ENCODE data around the gene BACE2.

Gene BACE2

DNA sequence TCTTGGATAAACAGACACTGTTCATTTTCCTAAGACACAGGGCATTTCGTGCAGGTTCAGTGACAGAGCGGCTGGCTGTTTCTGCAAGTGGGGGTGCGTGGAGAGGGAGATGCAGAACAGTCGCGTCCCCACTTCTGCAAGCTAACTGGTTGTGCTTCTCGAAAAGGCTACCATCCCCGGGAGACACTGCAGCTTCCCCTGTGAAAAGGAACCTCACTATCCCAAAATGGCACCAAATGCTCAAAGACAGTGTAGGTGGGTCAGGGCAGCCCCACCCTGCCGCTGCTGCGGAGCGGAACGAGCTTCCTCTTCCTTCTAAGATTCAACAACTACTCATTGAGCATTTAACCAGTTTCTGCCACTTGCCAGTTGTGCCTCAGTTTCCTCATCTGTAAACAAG lies 19.2 kb upstream of the BACE2 start:
- no peak for DNase-seq (ENCODE audit: low read depth, low spot score)

DNA sequence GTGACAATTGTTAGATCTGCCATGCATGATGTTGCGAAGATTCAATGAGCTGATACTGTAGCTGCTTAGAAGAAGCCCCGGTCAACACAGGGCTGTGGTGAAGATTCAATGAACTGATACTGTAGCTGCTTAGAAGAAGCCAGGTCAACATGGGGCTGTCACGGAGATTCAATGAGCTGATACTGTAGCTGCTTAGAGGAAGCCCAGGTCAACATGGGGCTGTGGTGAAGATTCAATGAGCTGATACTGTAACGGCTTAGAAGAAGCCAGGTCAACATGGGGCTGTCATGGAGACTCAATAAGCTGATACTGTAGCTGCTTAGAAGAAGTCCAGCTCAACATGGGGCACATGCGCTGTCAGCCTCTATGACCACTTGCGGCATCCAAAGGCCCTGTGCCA lies 18.8 kb upstream of the BACE2 start:
- no peak for DNase-seq (ENCODE audit: low read depth, low spot score)

DNA sequence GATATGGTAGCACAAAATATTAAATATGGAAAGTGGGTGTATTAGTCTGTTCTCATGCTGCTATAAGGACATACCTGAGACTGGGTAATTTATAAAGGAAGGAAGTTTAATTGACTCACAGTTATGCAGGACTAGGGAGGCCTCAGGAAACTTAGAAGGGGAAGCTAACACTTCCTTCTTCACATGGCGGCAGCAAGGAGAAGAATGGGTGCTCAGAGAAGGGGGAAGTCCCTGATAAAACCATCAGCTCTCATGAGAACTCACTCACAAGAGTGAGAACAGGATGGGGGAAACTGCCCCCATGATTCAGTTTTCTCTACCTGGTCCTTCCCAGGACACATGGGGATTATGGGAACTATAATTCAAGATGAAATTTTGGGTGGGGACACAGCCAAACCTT lies 15.8 kb upstream of the BACE2 start:
- no peak for DNase-seq (ENCODE audit: low read depth, low spot score)

DNA sequence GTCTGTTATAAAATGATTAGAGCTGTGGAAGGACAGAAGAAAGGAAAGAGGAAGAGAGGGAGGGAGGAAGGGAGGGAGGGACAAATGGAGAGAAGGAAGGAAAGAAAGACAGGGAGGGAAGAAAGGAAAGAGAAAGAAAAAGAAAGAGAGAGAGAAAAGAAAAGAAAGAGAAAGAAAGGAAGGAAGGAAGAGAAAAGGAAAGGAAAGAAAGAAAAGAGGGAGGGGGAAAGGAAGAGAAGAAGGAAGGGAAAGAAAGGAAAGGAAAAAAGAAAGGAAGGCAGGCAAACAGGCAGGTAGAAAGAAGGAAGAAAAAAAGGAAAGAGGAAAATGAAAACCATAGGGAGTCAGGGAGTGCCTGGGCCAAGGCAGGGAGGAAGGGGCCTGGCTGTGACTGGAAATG lies 14.5 kb upstream of the BACE2 start:
- no peak for DNase-seq (ENCODE audit: low read depth, low spot score)

DNA sequence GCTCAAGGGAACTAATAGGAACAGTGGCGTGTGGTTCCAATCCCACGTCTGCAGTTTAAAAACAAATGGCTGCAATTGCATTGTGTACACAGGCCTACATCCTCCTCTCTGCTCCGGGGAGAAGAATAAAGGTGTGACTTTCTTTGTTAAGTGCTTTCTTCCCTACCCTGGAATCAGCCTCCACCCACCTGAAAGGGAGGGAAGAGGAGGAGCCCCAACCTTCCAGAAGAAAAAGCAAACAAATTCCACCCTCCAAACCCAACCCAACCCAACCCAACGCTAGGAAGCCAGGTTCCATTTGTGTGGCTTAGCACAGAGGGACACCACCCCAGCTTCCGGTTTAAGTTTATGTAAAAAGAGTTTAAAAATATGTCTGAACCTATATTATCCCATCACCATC lies 11.8 kb upstream of the BACE2 start:
- DNase-seq (ENCODE audit: low read depth, low spot score), result no peak

DNA sequence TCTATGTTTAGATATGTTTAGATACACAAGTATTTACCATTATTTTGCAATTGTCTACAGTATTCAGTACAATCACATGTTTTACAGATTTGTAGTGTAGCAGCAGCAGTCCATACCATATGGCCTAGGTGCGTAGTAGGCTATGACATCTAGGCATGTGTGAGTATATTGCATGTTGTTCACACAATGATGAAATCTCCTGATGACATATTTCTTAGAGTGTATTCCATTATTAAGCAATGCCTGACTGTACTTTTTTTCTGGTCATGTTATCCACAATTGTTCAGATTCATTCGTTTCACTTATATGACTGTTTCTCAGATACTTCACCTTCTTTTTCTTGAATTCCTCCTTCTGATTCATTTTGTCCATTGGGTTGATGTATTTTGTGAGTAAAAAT lies 9.9 kb upstream of the BACE2 start:
- DNase-seq (ENCODE audit: low read depth, low spot score), result no peak

DNA sequence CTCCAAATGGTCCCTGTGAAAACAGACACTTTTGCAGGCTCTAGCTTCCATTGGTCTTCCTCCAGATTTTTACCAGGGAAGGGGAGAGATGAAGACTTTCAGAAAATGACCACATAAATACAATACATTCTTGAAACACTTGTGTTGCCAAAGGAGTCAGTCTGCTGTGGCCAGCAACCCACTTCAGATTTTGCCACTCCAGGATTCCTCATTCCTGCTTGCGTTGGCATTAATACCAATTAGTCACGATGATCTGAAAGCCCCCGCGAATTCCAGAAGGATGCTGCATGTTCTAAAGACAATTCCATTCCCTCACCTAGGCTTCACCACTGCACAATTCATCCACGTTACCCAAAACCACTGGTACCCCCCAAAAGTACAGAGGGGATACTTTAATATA lies 7.9 kb upstream of the BACE2 start:
- DNase-seq (ENCODE audit: low read depth, low spot score), result no peak

DNA sequence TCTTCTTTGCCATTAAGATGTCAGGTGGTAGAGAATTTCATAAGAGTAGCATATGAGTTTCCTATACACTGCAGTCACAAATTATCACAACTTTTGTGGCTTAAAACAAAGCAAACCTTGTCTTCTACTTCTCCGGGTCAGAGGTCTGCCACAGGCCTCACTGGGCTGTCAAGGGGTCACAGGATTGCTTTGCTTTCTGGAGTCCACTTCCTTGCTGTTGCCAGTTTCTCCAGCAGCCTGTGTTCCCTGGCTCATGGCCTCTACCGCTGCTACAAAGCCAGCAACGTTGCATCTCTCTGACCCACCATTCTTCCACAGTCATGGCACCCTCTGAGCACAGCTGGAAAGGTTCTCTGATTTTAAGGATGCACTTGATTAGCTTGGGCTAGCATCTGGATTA lies 6.5 kb upstream of the BACE2 start:
- no peak for DNase-seq (ENCODE audit: low read depth, low spot score)

DNA sequence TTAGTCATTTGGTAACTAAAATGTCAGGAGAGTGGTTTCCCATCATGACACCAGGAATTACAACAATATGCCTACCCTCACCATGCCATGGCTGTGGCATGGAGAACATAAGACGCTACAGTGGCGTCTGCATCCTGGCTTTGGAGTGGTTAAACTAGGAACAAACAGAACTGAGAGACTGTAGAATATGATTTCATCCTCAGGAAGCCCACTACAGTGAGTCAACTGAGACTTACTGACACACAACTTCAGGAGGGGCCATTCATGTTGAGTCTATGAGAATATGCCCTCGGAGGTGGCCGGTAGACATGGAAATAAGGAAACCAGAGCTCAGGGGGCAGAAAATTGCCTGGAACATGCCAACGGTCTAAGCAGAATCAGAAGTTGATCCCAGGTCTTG lies 5.9 kb upstream of the BACE2 start:
- DNase-seq (ENCODE audit: low read depth, low spot score), result no peak

DNA sequence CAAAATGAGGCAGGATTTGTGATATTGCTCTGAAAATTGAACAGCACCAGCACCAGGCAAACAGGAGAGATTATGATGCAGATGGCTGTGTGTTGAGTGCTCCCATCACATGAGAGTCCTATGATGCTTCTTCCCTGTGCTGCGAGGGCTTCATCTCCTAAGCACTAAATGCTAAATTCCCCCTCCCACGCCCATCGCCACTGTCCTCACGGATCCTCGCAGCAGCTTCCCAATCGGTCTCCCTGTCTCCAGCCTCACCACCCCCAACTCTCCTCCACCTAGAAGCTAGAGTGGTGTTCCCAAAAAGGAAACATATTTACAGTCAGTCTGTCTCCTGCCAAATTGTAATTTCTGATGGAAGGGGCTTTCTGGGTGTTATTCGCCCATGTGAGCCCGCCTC lies 4.9 kb upstream of the BACE2 start:
- DNase-seq (ENCODE audit: low read depth, low spot score), result no peak

DNA sequence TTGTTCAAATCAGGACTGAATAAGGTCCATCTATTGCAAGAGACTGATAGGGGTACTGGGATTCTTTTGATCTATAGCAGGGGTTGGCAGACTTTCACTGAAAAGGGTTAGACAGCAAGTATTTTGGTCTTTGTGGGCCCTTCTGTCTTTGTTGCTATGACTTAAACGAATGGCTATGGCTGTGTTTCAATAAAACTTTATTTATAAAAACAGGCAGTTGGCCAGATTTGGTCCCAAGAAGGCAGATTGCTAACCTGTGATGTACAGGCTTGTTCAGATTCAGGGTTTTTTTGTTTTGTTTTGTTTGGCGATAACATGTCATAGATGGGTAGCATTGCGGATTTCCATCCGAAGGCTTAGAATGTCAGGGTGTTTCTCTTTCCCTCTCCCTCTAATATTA lies 3.9 kb upstream of the BACE2 start:
- no peak for DNase-seq (ENCODE audit: low read depth, low spot score)

DNA sequence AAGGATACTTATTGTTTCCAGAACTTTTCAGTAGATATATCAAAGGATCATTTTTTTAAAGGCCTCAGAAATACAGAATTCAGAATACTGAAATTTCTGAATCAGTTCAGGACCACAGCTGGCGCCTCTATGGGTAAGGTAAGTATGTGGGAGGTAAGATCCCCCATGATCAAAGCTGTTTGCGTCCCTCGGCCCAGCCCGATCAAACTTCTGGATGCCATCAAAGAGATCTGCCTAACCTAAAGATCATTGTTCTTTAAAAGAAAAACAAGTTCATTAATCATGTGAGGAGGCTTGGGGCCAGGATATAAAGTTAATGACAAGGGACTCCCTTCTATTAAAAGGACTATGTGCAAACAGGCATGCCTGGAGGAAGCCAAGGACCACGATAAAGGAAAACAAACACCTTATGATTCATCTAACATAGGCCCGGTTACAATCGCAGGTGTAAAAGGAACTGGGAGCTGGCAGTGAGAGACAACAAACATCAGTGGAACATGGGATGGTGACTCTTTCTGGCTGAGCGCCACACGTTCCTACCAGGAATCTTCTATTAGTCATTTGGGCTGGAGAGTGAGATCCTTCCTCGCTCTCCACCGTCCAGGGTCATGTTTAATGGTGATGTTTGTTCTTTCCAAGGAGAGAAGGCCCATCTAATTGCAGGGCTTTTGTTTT lies 2.8 kb upstream of the BACE2 start:
- DNase-seq (ENCODE audit: low read depth, low spot score), result no peak

DNA sequence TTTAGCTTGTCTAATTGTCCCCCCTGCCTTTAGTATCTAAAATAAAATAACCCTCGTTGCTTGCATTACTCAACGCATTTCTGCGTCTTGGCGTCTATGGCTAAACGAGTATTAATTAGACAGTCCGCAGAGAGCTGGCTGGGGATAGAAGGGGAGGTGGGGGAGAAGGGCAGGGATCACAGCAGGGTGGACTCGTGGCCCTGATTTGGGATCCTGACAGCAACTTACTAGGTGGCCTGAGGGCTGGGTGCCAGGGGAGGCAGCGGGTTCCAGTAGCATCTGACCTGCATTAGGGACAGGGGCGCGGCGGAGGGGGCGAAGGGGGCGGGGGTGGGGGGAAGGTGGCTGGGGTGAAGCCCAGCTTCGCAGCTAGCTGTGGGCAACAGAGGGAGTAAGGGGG lies 1.1 kb upstream of the BACE2 start:
- no peak for DNase-seq (ENCODE audit: low read depth, low spot score)

DNA sequence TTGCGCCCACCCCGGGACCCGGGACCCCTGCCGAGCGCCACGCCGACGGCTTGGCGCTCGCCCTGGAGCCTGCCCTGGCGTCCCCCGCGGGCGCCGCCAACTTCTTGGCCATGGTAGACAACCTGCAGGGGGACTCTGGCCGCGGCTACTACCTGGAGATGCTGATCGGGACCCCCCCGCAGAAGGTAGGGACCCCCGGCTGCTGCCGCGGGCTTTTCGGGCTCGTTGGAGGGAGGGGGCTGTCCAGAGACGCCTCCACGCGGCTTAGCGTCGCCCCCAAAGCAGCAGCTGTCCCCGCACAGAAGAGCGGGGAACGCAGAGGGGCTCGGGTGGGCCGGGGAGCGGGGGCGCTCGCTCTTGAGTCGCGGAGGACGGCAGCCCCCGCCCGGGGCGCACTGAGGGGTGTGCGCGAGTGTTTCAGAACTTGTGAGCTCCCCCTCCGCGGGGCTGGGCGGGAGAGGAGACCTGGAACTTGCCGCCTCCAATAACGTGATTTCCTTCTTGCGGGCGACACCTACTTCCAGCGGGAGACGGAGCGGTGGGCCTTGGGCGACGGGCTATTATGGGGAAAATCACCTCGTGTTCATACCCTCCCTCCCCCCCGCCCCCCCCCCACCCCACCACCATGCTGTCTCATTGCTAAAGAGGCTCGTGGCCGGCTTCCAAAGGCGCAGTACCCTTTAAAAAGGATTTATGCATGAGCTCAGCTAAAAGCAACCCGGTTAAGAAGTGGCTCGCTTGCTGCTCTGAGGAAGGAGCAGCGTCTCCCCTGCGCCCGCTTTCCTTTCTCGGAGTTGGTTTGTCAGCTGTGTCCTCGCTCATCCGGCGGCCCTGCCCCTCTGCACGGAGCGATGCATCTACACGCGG lies 664 bp downstream of the BACE2 start:
- DNase-seq (ENCODE audit: low read depth, low spot score), result no peak

DNA sequence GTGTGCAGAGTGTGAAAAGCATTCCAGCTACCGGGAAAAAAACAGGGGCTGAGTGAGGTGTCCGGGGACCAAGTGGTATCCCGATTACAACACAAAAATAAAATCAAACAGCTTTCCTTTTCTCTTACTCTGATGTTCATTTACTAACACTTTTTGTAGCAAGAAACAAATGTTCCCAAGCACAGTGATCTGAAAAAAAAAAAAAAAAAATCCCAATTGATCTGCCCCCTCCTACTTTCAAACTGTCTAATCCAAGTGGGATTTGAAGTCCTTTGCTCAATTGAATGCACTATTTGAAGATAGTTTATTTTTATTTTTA lies 1.3 kb downstream of the BACE2 start:
- DNase-seq (ENCODE audit: low read depth, low spot score), result no peak

DNA sequence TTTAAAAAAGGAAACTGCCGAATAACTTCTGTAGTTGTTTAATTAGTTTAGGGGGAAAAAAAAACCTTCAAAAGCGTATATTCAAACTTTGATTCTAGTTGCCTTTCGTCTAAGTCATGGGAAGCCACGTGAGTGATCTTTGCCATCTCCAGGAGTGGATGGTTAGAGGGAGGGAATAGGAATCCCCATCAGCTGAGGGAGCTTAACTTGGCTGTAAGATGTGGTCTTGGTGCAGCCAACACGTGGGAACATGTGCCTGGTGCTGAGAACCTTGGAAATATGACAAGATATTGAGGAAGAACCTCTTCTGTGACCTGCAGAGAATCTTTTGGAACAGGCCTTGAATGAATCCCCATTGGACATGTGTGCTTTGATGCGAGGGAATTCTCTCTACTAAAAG lies 1.7 kb downstream of the BACE2 start:
- DNase-seq (ENCODE audit: low read depth, low spot score), result no peak

DNA sequence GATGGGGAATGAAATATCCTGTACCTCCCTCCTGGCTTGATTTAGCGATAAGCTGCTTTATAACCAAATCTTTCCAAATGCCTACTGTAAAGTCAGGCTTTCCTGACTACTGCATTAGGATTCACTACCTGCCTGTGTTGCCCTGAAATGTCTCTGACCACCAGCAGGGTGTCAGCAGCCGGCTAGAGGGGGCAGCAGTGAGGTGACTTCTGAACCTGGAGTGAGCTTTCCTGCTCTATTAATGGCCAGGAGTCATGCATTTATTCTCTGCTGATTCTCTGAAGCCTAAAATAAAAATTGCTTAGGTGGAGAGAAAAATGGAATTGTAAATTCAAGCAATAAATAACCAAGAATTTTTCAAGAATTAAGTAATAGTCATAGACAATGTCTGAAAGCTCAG lies 2.5 kb downstream of the BACE2 start:
- no peak for DNase-seq (ENCODE audit: low read depth, low spot score)

DNA sequence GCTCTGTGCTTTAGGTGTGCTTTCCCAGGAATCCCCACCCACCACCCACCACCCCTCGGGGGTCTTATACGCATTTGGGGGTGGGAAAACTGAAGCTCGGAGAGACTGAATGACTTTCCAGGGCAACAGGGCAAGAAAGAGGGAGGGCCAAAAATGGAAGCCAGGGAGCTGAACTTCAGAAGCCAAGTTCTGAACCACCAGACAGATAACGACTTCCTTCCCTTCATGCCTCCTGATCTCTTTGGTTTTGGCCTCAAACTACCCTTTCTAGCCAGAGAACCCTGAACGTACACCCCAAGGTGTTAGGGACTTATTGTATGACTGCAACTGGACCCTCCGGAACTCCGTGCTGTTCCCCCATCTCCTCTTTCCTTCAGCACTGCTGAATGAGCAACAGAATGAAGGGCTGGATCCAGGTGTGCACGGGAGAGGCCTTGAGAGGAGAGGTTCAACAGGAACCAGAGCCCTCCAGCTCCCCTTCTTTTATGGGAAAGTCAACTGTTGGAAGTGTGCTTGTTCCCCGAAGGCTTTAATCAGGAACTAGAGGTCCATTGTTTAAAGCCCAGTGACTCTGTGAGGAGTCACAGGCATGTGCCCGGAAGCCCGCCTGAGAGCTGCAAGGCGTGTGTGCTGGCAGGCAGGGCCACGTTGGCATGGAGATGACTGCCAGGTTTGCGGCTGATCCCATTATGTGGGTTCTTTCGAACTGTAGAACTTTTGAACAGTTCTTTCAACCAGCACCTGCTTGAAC lies 3.1 kb downstream of the BACE2 start:
- DNase-seq (ENCODE audit: low read depth, low spot score), result no peak

DNA sequence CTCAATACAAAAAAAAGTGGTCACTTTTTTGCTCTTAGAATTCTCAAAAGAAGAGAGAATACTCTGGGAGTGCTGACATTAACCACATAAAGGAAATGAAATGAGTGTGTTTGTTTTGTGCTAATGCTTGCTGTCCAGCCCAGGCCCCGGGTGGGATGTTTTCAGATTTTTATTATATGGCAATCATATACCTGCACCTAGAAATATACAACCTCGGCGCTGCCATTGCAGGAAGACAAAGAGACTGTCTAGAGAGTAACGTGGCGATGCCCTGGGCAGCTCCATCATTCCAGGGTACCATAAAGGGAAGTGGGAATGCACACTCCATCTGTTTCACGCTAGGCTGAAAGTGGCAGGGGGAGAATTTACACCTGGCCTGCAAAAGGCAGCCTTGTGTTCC lies 7.1 kb downstream of the BACE2 start:
- no peak for DNase-seq (ENCODE audit: low read depth, low spot score)

DNA sequence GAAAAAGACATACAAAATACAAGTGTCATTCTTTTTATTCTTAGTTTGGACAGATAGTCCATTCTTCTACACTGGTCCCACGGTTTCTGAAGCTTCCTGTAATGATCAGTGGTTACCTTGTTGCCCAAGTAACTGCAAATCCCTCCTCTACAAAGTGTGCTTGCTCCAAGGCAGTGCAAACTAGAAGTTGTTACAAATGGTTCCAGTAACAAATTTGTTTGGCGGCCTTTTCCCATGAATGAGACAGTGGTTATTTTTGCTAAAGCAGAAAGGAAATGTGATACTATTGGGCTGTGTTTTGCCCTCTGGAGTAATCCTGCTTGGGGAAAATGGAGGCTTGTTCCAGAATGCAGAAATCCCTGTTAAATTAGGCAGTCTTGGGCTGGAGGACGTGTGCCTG lies 8.9 kb downstream of the BACE2 start:
- no peak for DNase-seq (ENCODE audit: low read depth, low spot score)

DNA sequence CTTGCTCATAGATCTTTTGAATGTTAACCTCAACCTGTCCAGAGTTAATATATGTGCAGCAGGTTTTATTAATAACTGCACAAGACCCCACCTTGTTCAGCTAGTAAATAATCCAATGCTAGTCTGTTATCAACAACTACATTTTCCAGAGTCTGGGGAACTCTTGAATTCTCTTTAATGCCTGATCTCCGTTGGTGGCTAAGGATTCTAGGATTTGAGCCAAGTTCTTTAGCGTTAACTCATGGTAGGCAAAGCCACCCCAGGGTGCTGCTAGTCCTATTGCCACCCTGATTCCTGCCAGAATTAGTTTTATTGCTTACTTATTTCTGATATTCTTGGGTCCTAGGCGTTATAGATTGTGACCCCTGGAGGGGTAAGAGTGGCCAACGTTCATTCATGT lies 12.8 kb downstream of the BACE2 start:
- no peak for DNase-seq (ENCODE audit: low read depth, low spot score)

DNA sequence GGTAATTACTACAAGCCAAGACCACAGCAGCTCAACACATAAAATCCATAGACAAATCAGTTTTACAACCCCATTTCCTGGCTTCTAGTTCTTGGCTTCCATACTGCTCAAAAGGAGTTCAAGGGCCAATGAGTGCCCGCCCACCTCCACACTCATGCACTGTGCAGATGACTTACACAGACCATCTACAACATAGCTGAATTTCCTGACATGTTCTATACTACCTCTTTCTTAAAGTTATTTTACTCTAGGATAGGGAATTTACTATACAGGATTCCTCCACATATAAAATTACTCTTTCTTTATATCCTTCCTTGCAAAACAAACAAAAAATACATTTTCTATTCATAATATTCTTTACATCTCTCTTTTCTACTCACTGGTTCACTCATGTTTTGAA lies 14.6 kb downstream of the BACE2 start:
- DNase-seq (ENCODE audit: low read depth, low spot score), result no peak

DNA sequence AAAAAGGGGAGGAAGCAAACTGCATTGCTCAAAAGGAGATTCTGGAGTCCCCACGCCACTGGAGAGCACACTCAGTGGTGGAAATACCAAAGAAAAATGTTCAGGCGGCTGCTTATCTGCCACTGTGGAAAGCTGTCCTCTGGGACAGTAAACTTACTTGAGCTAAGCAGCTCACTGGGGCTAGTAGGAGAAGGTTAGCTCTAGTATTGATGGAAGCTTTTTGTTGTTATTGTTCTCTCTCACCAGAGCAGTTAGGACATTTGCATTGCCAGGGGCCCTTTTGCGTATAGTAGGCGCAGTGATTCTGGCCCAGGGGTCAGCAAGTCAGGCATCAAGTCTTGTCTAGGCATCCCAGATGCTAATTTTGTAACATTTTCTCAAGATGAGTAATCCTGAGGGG lies 15.6 kb downstream of the BACE2 start:
- DNase-seq (ENCODE audit: low read depth, low spot score), result no peak

Data from activated CD4-positive, CD25-positive, alpha-beta regulatory T cell treated with anti-CD3 and anti-CD28 coated beads, Interleukin-2, amount 50 U/mL, for 16 hours (primary cell).